Sigmoid colon (tissue), 7 donors: ENCODE data around the gene DACH1. TPM values are rescaled to one million over a fixed set of nuclear protein-coding genes. Genes with fewer than 3 reads are reported as not detected.

Source experiments
- DNase-seq: peaks from one replicate; pipeline ENCODE4 v3.0.0-alpha.2; 2019
- H3K27ac ChIP-seq, 4 donors: fragments of 200-600 bp; sonication (generic); one replicate each; pipeline ENCODE4 v1.5.1; 2016 to 2019; ENCODE audit warnings: mild to moderate bottlenecking in 1 of 4
- H3K27me3 ChIP-seq, 3 donors: fragments of 200-600 bp; sonication (generic); one replicate each; pipeline ENCODE4 v1.5.1; 2019; ENCODE audit warnings: mild to moderate bottlenecking in 1 of 3
- H3K36me3 ChIP-seq, 4 donors: fragments of 200-600 bp; sonication (generic); one replicate each; pipeline ENCODE4 v1.5.1; 2016 to 2019
- H3K4me1 ChIP-seq, 4 donors: fragments of 200-600 bp; sonication (generic); one replicate each; pipeline ENCODE4 v1.5.1; 2017 to 2019
- H3K4me3 ChIP-seq, 4 donors: fragments of 200-600 bp; sonication (generic); one replicate each; pipeline ENCODE4 v1.5.1; 2017 to 2019; ENCODE audit warnings: mild to moderate bottlenecking in 2 of 4, moderate library complexity in 1 of 4
- H3K9me3 ChIP-seq, 4 donors: fragments of 200-600 bp in 3 of 4; sonication (generic) in 3 of 4; one replicate each; pipeline versions ENCODE4 v1.5.1 to v1.6.1; 2013 to 2019
- CTCF ChIP-seq, 4 experiments: fragments of 450-650 bp in 3 of 4; fragments of 200-600 bp in 1 of 4; IDR thresholded peaks; one replicate each; pipeline ENCODE4 v1.5.1; 2016 to 2019; ENCODE audit warnings: antibody characterized with exemption in 4 of 4, mild to moderate bottlenecking in 3 of 4, moderate library complexity in 2 of 4
- EP300 ChIP-seq, 4 donors: sonication (generic); formaldehyde crosslinking; IDR thresholded peaks; one replicate each; pipeline ENCODE4 v1.6.1; 2017; ENCODE audit warnings: antibody characterized with exemption in 4 of 4
- POLR2A ChIP-seq, 2 donors: fragments of 450-650 bp; IDR thresholded peaks; one replicate each; pipeline ENCODE4 v1.6.1; 2016; ENCODE audit warnings: antibody characterized with exemption in 2 of 2, mild to moderate bottlenecking in 2 of 2, moderate library complexity in 2 of 2
- POLR2AphosphoS5 ChIP-seq, 4 donors: sonication (generic); formaldehyde crosslinking; IDR thresholded peaks; one replicate each; pipeline ENCODE4 v1.6.1; 2017; ENCODE audit warnings: antibody characterized with exemption in 4 of 4
- WGBS, 2 donors: extraction: QIAGEN DNeasy Blood & Tissue Kit; methylation state at CpG; one replicate each; pipeline ENCODE4 v1.1.7; 2013; 5-methylcytosine and 5-hydroxymethylcytosine counted together
- intact Hi-C: fragments of 100-400 bp; cut with DNase I; formaldehyde crosslinking; loops from one replicate; pipeline ENCODE4 v1.15.1; 2023
- polyA plus RNA-seq, 3 donors: library from polyadenylated mRNA; stranded (reverse); fragments of 200-250 nt; gene quantifications; one replicate each; pipeline ENCODE4 v1.2.3, GENCODE V29; 2013
- total RNA-seq, 4 donors: library from RNA; depleted of rRNA; stranded (reverse); fragments of >200 nt; gene quantifications; one replicate each; pipeline ENCODE4 v1.1.0, GENCODE V29; 2016
- donor health status: healthy with polysubstance abuse.
- donor health status: Bipolar disorder and iron deficiency.
- donor health status: healthy.

The DACH1 gene
- total and polyA plus RNA-seq, 7 donors = 0.49 to 1.9 (median 1.6) TPM

DNA sequence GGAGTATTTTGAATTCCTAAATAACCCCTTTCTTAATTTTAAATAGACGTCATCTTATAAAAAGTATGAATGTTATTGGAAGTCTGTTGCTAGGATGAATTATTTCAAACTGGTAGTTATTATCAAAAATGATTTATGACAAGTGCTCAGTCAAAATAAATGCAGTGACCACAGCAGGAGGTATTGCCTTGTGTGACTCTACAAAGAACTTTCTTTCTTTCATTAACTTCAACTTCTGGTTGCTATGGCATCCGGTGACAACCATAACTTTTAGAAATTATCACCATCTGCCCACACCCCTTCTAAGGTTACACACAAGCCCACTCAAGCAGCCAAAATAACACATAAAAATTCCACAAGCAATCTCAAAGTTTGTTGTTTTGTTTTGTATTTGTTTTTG, 189.9 kb downstream of the DACH1 start:
- H3K4me1 ChIP-seq = no peaks in the 10 kb centered on the region
- TF ChIP-seq POLR2A (IDR thresholded peaks at IDR 0.05) (no peak), EP300 (IDR thresholded peaks at IDR 0.05) (no peak), CTCF (IDR thresholded peaks at IDR 0.05) (no peak), POLR2AphosphoS5 (IDR thresholded peaks at IDR 0.05) (no peak)
- no peak overlapping the region for H3K27ac ChIP-seq
- H3K9me3 ChIP-seq = no peaks in the 10 kb centered on the region
- no peaks in the 10 kb centered on the region for H3K27me3 ChIP-seq
- DNase-seq = no peak
- intact Hi-C loops = no loop called here
- no peaks in the 10 kb centered on the region for H3K36me3 ChIP-seq
- no peak overlapping the region for H3K4me3 ChIP-seq
- 87 to 95% methylated on average over 2 of the region's 2 CpGs for WGBS, 2 donors

- Histone ChIP-seq H3K9me3 (no peaks in the 10 kb centered on the region), H3K27me3 (no peaks in the 10 kb centered on the region), H3K4me3 (no peak overlapping the region), H3K27ac (no peak overlapping the region), H3K4me1 (no peaks in the 10 kb centered on the region), H3K36me3 (no peaks in the 10 kb centered on the region)
- no peak for DNase-seq
- 60 to 80% methylated on average over 4 of the region's 4 CpGs for WGBS, 2 donors
- intact Hi-C loops = no loop called here
- no peak for TF ChIP-seq POLR2A (IDR thresholded peaks at IDR 0.05)
- TF ChIP-seq POLR2AphosphoS5 (IDR thresholded peaks at IDR 0.05) = no peak
These were observed 194.5 kb downstream of the DACH1 start for GRCh38 chr13:71672512-71672911.

DNA sequence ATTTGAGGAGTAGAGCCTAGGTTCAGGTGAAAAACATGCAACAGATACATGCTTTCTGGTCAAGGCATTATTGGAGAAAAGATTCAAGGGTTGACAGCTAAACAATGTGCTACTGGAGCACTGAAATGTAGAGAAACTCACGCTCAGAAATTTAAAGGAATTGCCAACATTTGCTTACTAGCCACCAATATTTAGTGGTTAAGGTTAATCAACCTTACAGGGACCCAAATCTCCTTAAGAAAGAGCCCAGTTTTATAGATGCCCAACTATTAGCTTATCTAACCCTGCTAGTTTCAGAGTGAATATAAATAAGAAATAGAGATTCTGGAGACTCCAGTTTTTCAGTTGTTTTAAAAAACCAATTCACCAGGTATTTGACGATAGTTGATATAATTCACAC, 203.6 kb downstream of the DACH1 start:
- intact Hi-C loops = no loop called here
- Histone ChIP-seq H3K9me3 (no peaks in the 10 kb centered on the region), H3K4me3 (no peak overlapping the region), H3K4me1 (peaks cover 0 to 9% (median 3%) of the 10 kb centered on the region in 4 donors), H3K27me3 (no peaks in the 10 kb centered on the region), H3K36me3 (no peaks in the 10 kb centered on the region), H3K27ac (no peak overlapping the region)
- WGBS, 2 donors = 92% methylated on average over 2 of the region's 2 CpGs
- TF ChIP-seq POLR2A (IDR thresholded peaks at IDR 0.05) (no peak), POLR2AphosphoS5 (IDR thresholded peaks at IDR 0.05) (no peak), CTCF (IDR thresholded peaks at IDR 0.05) (no peak), EP300 (IDR thresholded peaks at IDR 0.05) (no peak)
- no peak for DNase-seq

DNA sequence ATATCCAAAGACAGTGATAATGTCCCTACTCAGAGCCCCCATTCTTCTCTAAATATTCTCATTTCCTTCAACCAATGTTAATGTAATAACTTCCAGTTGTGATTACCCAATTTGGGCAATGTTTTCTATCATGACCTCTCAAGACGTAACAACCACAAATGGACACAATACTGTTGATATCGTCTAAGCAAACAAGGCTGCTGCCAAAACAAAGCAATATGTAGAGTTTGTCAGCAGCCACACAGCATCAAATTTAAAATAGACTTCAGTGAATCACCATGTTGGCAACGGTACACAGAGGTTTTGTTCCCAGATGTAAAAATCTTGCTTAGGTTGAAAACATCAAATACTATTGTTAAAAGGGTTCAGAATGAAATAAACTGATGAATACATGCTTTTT, 205.1 kb downstream of the DACH1 start:
- H3K9me3 ChIP-seq = no peaks in the 10 kb centered on the region
- DNase-seq = no peak
- no peak overlapping the region for H3K4me3 ChIP-seq
- TF ChIP-seq EP300 (IDR thresholded peaks at IDR 0.05) (no peak), POLR2A (IDR thresholded peaks at IDR 0.05) (no peak), POLR2AphosphoS5 (IDR thresholded peaks at IDR 0.05) (no peak), CTCF (IDR thresholded peaks at IDR 0.05) (no peak)
- H3K27ac ChIP-seq = no peak overlapping the region
- no peaks in the 10 kb centered on the region for H3K36me3 ChIP-seq
- intact Hi-C loops = no loop called here
- 70 to 74% methylated on average over 3 of the region's 3 CpGs for WGBS, 2 donors
- no peaks in the 10 kb centered on the region for H3K27me3 ChIP-seq
- H3K4me1 ChIP-seq = peaks cover 0 to 9% (median 3%) of the 10 kb centered on the region in 4 donors

- TF ChIP-seq CTCF (IDR thresholded peaks at IDR 0.05) (no peak), EP300 (IDR thresholded peaks at IDR 0.05) (no peak)
- DNase-seq = no peak
These were observed 207.6 kb downstream of the DACH1 start for GRCh38 chr13:71659404-71659803.

More at GRCh38 chr13:71659404-71659803, 207.6 kb downstream of the DACH1 start:
- no peaks in the 10 kb centered on the region for H3K9me3 ChIP-seq
- H3K27ac ChIP-seq = no peak overlapping the region
- intact Hi-C loops = no loop called here
- no peaks in the 10 kb centered on the region for H3K27me3 ChIP-seq
- peaks cover 0 to 9% (median 3%) of the 10 kb centered on the region in 4 donors for H3K4me1 ChIP-seq
- no peak overlapping the region for H3K4me3 ChIP-seq
- no peaks in the 10 kb centered on the region for H3K36me3 ChIP-seq
